ENCODE results near the gene ARL15.

DNA sequence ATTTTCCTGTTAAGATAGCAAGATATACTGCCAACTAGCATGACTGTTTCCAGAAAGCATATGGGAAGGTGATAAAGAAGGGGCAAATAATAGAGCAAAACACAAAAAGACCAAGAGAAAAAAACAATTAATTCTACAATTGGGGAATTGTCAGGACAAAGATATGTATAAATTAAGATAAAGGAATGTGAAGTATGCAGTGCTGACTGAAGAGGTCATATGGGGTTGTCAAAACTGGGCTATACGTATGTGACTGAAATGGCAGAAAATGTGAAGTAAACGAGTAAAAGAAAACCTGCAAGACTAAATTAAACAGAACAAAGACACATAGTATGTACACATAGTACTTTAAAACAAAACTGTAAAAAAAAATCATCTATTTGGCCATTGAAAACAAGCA is 222.3 kb downstream of the ARL15 start:
- TF ChIP-seq, protein P1, sequence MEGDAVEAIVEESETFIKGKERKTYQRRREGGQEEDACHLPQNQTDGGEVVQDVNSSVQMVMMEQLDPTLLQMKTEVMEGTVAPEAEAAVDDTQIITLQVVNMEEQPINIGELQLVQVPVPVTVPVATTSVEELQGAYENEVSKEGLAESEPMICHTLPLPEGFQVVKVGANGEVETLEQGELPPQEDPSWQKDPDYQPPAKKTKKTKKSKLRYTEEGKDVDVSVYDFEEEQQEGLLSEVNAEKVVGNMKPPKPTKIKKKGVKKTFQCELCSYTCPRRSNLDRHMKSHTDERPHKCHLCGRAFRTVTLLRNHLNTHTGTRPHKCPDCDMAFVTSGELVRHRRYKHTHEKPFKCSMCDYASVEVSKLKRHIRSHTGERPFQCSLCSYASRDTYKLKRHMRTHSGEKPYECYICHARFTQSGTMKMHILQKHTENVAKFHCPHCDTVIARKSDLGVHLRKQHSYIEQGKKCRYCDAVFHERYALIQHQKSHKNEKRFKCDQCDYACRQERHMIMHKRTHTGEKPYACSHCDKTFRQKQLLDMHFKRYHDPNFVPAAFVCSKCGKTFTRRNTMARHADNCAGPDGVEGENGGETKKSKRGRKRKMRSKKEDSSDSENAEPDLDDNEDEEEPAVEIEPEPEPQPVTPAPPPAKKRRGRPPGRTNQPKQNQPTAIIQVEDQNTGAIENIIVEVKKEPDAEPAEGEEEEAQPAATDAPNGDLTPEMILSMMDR (IDR thresholded peaks at IDR 0.05) = no peak
- no peak for TF ChIP-seq POLR2A (IDR thresholded peaks at IDR 0.05)

Data from esophagus squamous epithelium (tissue), 4 donors.